DMS153 (cell line): ENCODE measurements around the gene COL27A1.

Experiments used
- DNase-seq: peaks from one replicate; lab custom pipeline; 2025; lab: John Stamatoyannopoulos, UW

Gene COL27A1

GRCh38 chr9:114206221-114206789 is 51.0 kb downstream of the COL27A1 start:
- no peak for DNase-seq

GRCh38 chr9:114207034-114207810 is 51.9 kb downstream of the COL27A1 start:
- no peak for DNase-seq

- no peak for DNase-seq
Observed at GRCh38 chr9:114207845-114208244, 52.5 kb downstream of the COL27A1 start.

- DNase-seq = no peak
Observed at GRCh38 chr9:114209151-114209550, 53.8 kb downstream of the COL27A1 start.

- no peak for DNase-seq
Observed at GRCh38 chr9:114210136-114210535, 54.8 kb downstream of the COL27A1 start.

GRCh38 chr9:114210691-114211276 is 55.4 kb downstream of the COL27A1 start:
- DNase-seq = no peak

- no peak for DNase-seq
Observed at GRCh38 chr9:114212826-114213225, 57.5 kb downstream of the COL27A1 start.

- DNase-seq = no peak
Observed at GRCh38 chr9:114213566-114213965, 58.2 kb downstream of the COL27A1 start.

GRCh38 chr9:114214181-114214580 is 58.8 kb downstream of the COL27A1 start:
- no peak for DNase-seq

GRCh38 chr9:114214686-114215414 is 59.5 kb downstream of the COL27A1 start:
- no peak for DNase-seq

GRCh38 chr9:114216081-114216480 is 60.7 kb downstream of the COL27A1 start:
- no peak for DNase-seq

GRCh38 chr9:114216976-114217375 is 61.6 kb downstream of the COL27A1 start:
- DNase-seq = no peak

GRCh38 chr9:114218264-114219120 is 63.2 kb downstream of the COL27A1 start:
- DNase-seq = no peak

- no peak for DNase-seq
Observed at GRCh38 chr9:114220061-114220541, 64.8 kb downstream of the COL27A1 start.

- DNase-seq = no peak
Observed at GRCh38 chr9:114221706-114222465, 66.5 kb downstream of the COL27A1 start.

- peak; percentile 3 for DNase-seq
Observed at GRCh38 chr9:114223564-114224246, 68.4 kb downstream of the COL27A1 start.

GRCh38 chr9:114224247-114224610 is 68.9 kb downstream of the COL27A1 start:
- peak; percentile 2 for DNase-seq

- DNase-seq = no peak
Observed at GRCh38 chr9:114225561-114226212, 70.3 kb downstream of the COL27A1 start.

GRCh38 chr9:114226246-114227055 is 71.1 kb downstream of the COL27A1 start:
- DNase-seq = no peak
